Endothelial cell of umbilical vein (primary cell): ENCODE measurements around the gene PSKH1. TPM values are rescaled to one million over a fixed set of nuclear protein-coding genes. Genes with fewer than 3 reads are reported as not detected.
A peak's percentile ranks its signal among the peaks of the same experiment; 100 is the strongest.

Experiments used
- BruUV-seq: library from RNA; stranded (reverse); fragments of 400-500 nt; replicated peaks from 2 replicates; lab custom pipeline; 2021; lab: Mats Ljungman, UMichigan
- CTCF ChIA-PET: fragments of 300-600, 350-600 bp; sonication (Branson Sonifier 250); formaldehyde crosslinking; loops from one replicate; lab custom pipeline; 2021; ENCODE audit warnings: antibody characterized with exemption, inconsistent platforms; lab: Charles Lee
- POLR2A ChIA-PET: fragments of 300-600, 350-600 bp; sonication (Branson Sonifier 250); formaldehyde crosslinking; loops from one replicate; lab custom pipeline; 2021; ENCODE audit warnings: antibody characterized with exemption, inconsistent platforms; lab: Charles Lee
- DNase-seq: peaks from one replicate; pipeline ENCODE4 v3.0.0-alpha.2; 2011; ENCODE audit warnings: low read depth, low spot score
- FAIRE-seq: peaks from 2 replicates; lab custom pipeline; 2011; peaks lifted over from hg19 to GRCh38; lab: Jason Lieb, UNC
- H2AFZ ChIP-seq: 2 replicates; pipeline ENCODE4 v1.6.0; 2012; ENCODE audit warnings: low read depth, low read length, control low read depth, inconsistent platforms
- H3K27ac ChIP-seq: 2 replicates; pipeline ENCODE4 v1.5.1; 2011; ENCODE audit warnings: low read depth, mild to moderate bottlenecking, control low read depth, low read length, moderate library complexity; ENCODE audit not compliant: insufficient read depth
- H3K27me3 ChIP-seq, 2 experiments: 2 replicates each; pipeline versions ENCODE4 v1.6.0 to v1.6.1; 2011; ENCODE audit warnings: low read length in 2 of 2, mixed read lengths in 1 of 2; ENCODE audit not compliant: control insufficient read depth in 2 of 2, insufficient read depth in 2 of 2
- H3K36me3 ChIP-seq, 2 experiments: 2 replicates in 1 of 2; 3 replicates in 1 of 2; pipeline ENCODE4 v1.5.1; 2011; ENCODE audit warnings: low read length in 2 of 2, mild to moderate bottlenecking in 1 of 2, moderate library complexity in 1 of 2; ENCODE audit not compliant: control insufficient read depth in 2 of 2, insufficient read depth in 2 of 2; ENCODE audit errors: extremely low read depth in 1 of 2
- H3K4me1 ChIP-seq: 3 replicates; pipeline ENCODE4 v1.5.1; 2011; ENCODE audit warnings: mild to moderate bottlenecking, low read length; ENCODE audit not compliant: control insufficient read depth, insufficient read depth; ENCODE audit errors: extremely low read depth
- H3K4me2 ChIP-seq: 2 replicates; pipeline ENCODE4 v1.6.1; 2011; ENCODE audit warnings: low read length, control low read depth, mixed read lengths; ENCODE audit not compliant: insufficient read depth
- H3K4me3 ChIP-seq, 3 experiments: fragments of 200-600 bp in 1 of 3; sonication (generic), shearing (Covaris generic) in 1 of 3; replicated peaks in 1 of 3; 2 replicates each; pipeline ENCODE4 v1.5.1; 2011 to 2016; ENCODE audit warnings: control low read depth in 3 of 3, low read length in 3 of 3, mild to moderate bottlenecking in 2 of 3, inconsistent platforms in 1 of 3, low read depth in 1 of 3, moderate library complexity in 1 of 3; ENCODE audit not compliant: insufficient read depth in 1 of 3
- H3K79me2 ChIP-seq: 2 replicates; pipeline ENCODE4 v1.6.0; 2012; ENCODE audit warnings: low read length, inconsistent platforms; ENCODE audit not compliant: control insufficient read depth, insufficient read depth
- H3K9ac ChIP-seq: replicated peaks from 2 replicates; pipeline ENCODE3; 2011; ENCODE audit warnings: low read length, control low read depth; ENCODE audit not compliant: insufficient read depth; ENCODE audit errors: extremely low read depth
- H3K9me1 ChIP-seq: replicated peaks from 3 replicates; pipeline ENCODE4 v1.6.0; 2011; ENCODE audit warnings: mild to moderate bottlenecking, low read length; ENCODE audit not compliant: control insufficient read depth, insufficient read depth; ENCODE audit errors: extremely low read depth
- H3K9me3 ChIP-seq: replicated peaks from 2 replicates; pipeline ENCODE4 v1.5.1; 2012; ENCODE audit warnings: low read length, inconsistent platforms; ENCODE audit not compliant: control insufficient read depth, insufficient read depth
- H4K20me1 ChIP-seq: replicated peaks from 2 replicates; pipeline ENCODE3; 2011; ENCODE audit warnings: mild to moderate bottlenecking, low read length; ENCODE audit not compliant: control insufficient read depth, insufficient read depth; ENCODE audit errors: extremely low read depth
- EZH2 ChIP-seq: IDR thresholded peaks from 2 replicates; pipeline ENCODE4 v1.6.1; 2012; ENCODE audit warnings: borderline replicate concordance, low read depth, mild to moderate bottlenecking, moderate library complexity, low read length, inconsistent platforms; ENCODE audit not compliant: severe bottlenecking
- FOS ChIP-seq: IDR thresholded peaks from 2 replicates; pipeline ENCODE4 v1.6.1; 2011; ENCODE audit warnings: mild to moderate bottlenecking, low read length, moderate library complexity, borderline replicate concordance; ENCODE audit not compliant: insufficient read depth
- GATA2 ChIP-seq: IDR thresholded peaks from 2 replicates; pipeline ENCODE4 v1.7.0; 2011; ENCODE audit warnings: low read depth, mild to moderate bottlenecking, moderate library complexity, mixed read lengths, low read length; ENCODE audit not compliant: insufficient read length, insufficient read depth
- JUN ChIP-seq: IDR thresholded peaks from 2 replicates; pipeline ENCODE4 v1.6.1; 2011; ENCODE audit warnings: borderline replicate concordance, low read depth; ENCODE audit not compliant: insufficient read length, insufficient read depth
- MYC ChIP-seq: IDR thresholded peaks from one replicate; pipeline ENCODE4 v1.6.1; 2011; ENCODE audit warnings: mild to moderate bottlenecking, low read depth, low read length
- POLR2A ChIP-seq: IDR thresholded peaks from 2 replicates; pipeline ENCODE4 v1.6.1; 2012; ENCODE audit warnings: low read depth, mild to moderate bottlenecking, control low read depth, low read length
- POLR2AphosphoS5 ChIP-seq: IDR thresholded peaks from 2 replicates; pipeline ENCODE4 v1.6.1; 2012; ENCODE audit warnings: low read depth, mild to moderate bottlenecking, control low read depth, low read length, moderate library complexity; ENCODE audit not compliant: insufficient read depth
- dilution Hi-C: fragments of 300-500 bp; cut with MboI; formaldehyde crosslinking; loops from one replicate; pipeline ENCODE4 v1.15.0; 2019; ENCODE audit warnings: low sequenced_read_pairs; ENCODE audit not compliant: extremely low pct_ligation_motif_present
- intact Hi-C: fragments of 100-400 bp; cut with micrococcal nuclease; formaldehyde crosslinking; loops from one replicate; pipeline ENCODE4 v1.10.0; 2022
- polyA plus RNA-seq, 4 experiments: library from polyadenylated mRNA; depleted of rRNA in 3 of 4; stranded (reverse) in 3 of 4; unstranded in 1 of 4; fragments of >200 nt; gene quantifications; 2 replicates each; pipeline versions ENCODE4 v1.2.1 to v1.2.3, GENCODE V29; 2011 to 2012; ENCODE audit warnings: missing spikeins in 1 of 4
- total RNA-seq: library from RNA; stranded (reverse); gene quantifications from 2 replicates; pipeline ENCODE4 v1.2.3, GENCODE V29; 2021
- TF ChIP-seq, protein P1 (sequence below): IDR thresholded peaks from 2 replicates; pipeline ENCODE4 v1.6.1; 2011; ENCODE audit not compliant: insufficient read depth, insufficient read length
- TF ChIP-seq, protein P2 (sequence below), 2 donors: IDR thresholded peaks; 1 replicate in 1 of 2; 2 replicates in 1 of 2; pipeline ENCODE4 v1.5.1; 2011; ENCODE audit warnings: low read length in 2 of 2, mild to moderate bottlenecking in 2 of 2, moderate library complexity in 2 of 2, control low read depth in 1 of 2, inconsistent platforms in 1 of 2, low read depth in 1 of 2; ENCODE audit not compliant: insufficient read depth in 1 of 2; ENCODE audit errors: extremely low read depth in 1 of 2

The PSKH1 gene
- total and polyA plus RNA-seq, 2 donors (not counting 3 experiments of a cell fraction or from before 2014, with no cell fraction given), result 25.9 to 42.6 TPM

DNA sequence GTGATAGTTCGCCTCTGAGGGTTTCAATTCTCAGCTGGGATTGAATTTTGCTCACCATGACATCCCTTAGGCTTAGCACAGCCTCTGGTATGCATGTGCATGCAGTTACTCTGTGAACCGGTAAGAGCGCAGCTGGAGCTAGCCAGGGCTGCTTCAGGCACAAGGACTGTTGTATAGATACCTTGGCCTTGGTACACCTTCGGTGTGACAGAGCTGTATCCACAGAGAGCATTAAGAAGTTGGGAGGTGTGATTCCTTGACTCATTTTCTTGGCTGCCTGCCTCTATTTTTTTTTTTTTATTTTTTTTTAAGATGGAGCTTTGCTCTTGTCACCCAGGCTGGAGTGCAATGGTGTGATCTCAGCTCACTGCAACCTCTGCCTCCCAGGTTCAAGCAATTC lies 48.6 kb upstream of the PSKH1 start:
- intact Hi-C loops, result no loop called here
- FAIRE-seq (no peak), DNase-seq (no peak)
- dilution Hi-C loops, result no loop called here
- H2AFZ ChIP-seq, result no peak overlapping the region
- CTCF ChIA-PET, result interaction anchor here (0.7 to 4.6 kb wide), 7 partner anchors 11 to 171 kb away, joined by 3 to 32 read pairs (median 3); no protein-coding TSS in a partner anchor
- POLR2A ChIA-PET, result no interaction called here
- H3K27me3 ChIP-seq, result no peaks in the 10 kb centered on the region
- no peaks in the 10 kb centered on the region for H3K9me1 ChIP-seq
- no TSS peak for BruUV-seq
- H4K20me1 ChIP-seq, result peaks cover 3% of the 10 kb centered on the region
- H3K4me3 ChIP-seq, result no peak overlapping the region
- peak overlapping the region; percentile 54 for H3K4me2 ChIP-seq
- peaks cover 0 to 3% of the 10 kb centered on the region in 2 experiments for H3K36me3 ChIP-seq
- H3K4me1 ChIP-seq, result peaks cover 32% of the 10 kb centered on the region
- H3K9me3 ChIP-seq, result no peaks in the 10 kb centered on the region
- H3K9ac ChIP-seq, result no peak overlapping the region
- TF ChIP-seq POLR2AphosphoS5 (no peak), JUN (no peak), POLR2A (no peak), EZH2 (no peak), FOS (no peak), GATA2 (no peak), MYC (no peak)
- TF ChIP-seq, protein P1, sequence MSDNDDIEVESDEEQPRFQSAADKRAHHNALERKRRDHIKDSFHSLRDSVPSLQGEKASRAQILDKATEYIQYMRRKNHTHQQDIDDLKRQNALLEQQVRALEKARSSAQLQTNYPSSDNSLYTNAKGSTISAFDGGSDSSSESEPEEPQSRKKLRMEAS, result no peak
- TF ChIP-seq, protein P2, sequence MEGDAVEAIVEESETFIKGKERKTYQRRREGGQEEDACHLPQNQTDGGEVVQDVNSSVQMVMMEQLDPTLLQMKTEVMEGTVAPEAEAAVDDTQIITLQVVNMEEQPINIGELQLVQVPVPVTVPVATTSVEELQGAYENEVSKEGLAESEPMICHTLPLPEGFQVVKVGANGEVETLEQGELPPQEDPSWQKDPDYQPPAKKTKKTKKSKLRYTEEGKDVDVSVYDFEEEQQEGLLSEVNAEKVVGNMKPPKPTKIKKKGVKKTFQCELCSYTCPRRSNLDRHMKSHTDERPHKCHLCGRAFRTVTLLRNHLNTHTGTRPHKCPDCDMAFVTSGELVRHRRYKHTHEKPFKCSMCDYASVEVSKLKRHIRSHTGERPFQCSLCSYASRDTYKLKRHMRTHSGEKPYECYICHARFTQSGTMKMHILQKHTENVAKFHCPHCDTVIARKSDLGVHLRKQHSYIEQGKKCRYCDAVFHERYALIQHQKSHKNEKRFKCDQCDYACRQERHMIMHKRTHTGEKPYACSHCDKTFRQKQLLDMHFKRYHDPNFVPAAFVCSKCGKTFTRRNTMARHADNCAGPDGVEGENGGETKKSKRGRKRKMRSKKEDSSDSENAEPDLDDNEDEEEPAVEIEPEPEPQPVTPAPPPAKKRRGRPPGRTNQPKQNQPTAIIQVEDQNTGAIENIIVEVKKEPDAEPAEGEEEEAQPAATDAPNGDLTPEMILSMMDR (IDR thresholded peaks at IDR 0.05; ENCODE audit: extremely low read depth in 1 of 2, insufficient read depth in 1 of 2, low read depth in 1 of 2, low read length in 2 of 2), result no peak
- peaks cover 48% of the 10 kb centered on the region for H3K79me2 ChIP-seq
- no peak overlapping the region for H3K27ac ChIP-seq
